22Rv1 (cell line): ENCODE data around the gene ZPR1.

Experiments used
- ZFX ChIP-seq: fragments of 450-650 bp; IDR thresholded peaks from 2 replicates; pipeline ENCODE4 v1.6.1; 2017; ENCODE audit warnings: antibody characterized with exemption, borderline replicate concordance
- TF ChIP-seq, protein P1 (sequence below): fragments of 450-650 bp; IDR thresholded peaks from 2 replicates; pipeline ENCODE4 v1.5.1; 2017; ENCODE audit warnings: mild to moderate bottlenecking

DNA sequence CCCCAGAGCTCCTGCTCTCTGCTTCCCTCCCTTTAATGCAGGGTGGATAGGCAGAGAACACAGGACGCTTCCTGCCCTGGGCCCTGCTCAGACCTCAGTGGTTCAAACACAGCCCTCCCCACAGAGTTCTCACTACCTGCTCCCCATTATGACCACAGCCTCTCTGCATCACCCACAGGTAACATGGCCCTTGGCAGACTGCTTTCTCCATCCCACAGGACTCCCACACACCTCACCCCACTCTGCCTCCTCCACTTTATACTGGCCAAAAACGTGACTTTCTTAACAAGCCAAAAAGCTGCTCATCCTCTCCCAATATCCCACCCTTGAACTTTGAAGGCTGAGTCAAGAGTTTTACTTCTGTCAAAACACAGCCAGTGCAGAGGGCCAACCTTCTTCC is 48.8 kb downstream of the ZPR1 start:
- no peak for TF ChIP-seq ZFX
- TF ChIP-seq, protein P1, sequence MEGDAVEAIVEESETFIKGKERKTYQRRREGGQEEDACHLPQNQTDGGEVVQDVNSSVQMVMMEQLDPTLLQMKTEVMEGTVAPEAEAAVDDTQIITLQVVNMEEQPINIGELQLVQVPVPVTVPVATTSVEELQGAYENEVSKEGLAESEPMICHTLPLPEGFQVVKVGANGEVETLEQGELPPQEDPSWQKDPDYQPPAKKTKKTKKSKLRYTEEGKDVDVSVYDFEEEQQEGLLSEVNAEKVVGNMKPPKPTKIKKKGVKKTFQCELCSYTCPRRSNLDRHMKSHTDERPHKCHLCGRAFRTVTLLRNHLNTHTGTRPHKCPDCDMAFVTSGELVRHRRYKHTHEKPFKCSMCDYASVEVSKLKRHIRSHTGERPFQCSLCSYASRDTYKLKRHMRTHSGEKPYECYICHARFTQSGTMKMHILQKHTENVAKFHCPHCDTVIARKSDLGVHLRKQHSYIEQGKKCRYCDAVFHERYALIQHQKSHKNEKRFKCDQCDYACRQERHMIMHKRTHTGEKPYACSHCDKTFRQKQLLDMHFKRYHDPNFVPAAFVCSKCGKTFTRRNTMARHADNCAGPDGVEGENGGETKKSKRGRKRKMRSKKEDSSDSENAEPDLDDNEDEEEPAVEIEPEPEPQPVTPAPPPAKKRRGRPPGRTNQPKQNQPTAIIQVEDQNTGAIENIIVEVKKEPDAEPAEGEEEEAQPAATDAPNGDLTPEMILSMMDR = no peak
